GM19025 (cell line): Measurements from ENCODE around the gene CCDC192.

ENCODE experiments used
- ATAC-seq: cut with Tn5 transposase; IDR thresholded peaks from one replicate; pipeline ENCODE4 v1.9.1; 2021; ENCODE audit warnings: mild to moderate bottlenecking, low read depth, moderate library complexity; ENCODE audit not compliant: unreplicated experiment

Gene CCDC192

DNA sequence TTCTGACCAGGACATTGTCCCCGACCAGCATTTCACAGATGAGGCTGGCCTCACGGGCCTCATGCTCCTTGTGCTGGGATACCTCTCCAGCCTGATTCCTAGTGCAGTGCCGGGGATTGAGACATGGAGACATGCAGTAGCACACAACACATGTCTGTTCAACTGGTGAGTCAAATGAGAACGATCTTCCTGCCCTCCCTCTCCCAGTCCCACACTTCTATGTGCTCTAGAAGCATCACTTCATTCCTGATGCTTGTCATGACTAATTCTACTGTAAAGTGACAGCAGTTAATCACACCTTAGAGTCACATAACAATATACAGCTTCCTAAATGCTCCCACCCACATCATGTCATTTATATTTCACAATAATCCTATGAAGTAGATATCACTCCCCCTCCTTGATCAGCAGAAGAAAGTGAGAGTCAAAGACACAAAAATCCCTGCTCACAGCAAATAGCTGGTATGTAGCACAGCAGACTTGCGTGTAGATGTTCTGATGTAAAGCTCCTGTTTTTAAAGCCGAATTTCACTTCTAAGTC, 101.8 kb downstream of the CCDC192 start:
- ATAC-seq: no peak

DNA sequence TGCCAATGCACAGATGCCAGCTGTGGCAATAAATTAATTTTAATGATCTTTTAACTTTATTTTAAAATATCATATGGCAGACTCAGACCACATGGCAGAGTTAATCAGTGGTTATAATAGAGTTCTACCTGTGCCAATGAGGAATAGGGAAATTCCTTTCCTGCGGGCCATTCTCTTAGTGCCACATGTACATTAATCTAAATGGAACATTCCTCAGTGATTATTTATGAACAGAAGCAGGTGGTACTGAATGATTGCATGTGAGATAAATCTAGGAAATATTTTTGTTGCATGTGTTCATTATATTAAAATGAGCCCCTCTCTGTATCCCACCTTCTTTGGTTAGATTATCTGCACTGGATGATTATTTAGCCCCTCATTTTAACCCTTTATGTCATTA, 102.3 kb downstream of the CCDC192 start:
- no peak for ATAC-seq

DNA sequence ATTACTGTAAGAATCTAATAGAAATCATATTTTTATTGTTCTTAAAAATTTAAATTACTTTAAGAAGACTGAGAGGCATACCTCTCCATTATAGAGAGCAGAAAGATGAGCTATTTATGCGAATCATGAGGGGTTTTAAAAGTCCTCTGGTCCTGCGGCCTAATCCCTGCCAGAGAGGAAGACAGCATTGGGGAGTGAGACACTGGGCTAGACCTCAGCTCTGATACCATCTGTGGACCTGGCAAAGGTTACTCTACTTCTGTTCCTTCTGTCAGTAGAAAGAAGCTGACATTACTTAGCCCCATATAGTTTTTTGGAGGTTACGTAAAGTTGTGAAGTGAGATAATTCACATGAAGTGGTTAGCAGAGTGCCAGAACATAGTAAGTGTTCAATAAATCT, 103.6 kb downstream of the CCDC192 start:
- ATAC-seq: no peak

DNA sequence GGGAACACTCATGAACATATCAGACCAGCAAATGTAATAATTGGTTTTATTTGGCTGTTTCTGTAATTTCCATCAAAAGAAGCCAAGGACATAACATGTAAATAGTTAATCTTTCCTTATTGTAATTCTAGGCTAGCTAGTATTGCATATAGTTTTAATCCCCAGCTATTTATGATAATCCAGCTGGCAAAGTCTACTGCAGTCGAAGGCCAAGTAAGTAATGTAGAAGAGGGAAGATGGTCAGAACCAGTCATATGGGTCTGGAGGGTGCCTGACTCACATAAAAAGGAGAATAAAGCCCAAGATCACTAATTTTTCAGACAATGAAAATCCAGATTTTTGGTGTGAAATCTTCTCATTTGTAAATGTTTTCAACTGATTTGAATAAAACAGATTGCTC, 106.3 kb downstream of the CCDC192 start:
- no peak for ATAC-seq

DNA sequence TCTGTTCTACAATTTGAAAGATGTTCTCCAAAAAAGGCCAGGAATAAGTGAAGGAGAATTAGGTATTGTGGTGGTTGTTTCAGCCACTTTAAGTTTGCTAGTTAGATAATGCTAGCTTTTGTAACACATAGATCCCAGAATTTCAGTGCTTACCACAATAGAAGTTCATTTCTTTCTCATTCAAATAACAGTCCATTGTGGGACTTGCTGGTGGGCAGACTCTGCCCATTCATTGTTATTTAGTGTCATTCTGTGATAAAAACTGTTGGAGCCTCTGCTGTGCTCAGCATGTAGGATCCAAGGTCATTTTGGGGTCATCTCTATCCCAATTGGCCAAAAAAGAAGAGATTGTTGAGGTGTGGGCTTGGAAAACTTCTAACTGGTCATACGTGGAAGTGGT, 106.8 kb downstream of the CCDC192 start:
- no peak for ATAC-seq

DNA sequence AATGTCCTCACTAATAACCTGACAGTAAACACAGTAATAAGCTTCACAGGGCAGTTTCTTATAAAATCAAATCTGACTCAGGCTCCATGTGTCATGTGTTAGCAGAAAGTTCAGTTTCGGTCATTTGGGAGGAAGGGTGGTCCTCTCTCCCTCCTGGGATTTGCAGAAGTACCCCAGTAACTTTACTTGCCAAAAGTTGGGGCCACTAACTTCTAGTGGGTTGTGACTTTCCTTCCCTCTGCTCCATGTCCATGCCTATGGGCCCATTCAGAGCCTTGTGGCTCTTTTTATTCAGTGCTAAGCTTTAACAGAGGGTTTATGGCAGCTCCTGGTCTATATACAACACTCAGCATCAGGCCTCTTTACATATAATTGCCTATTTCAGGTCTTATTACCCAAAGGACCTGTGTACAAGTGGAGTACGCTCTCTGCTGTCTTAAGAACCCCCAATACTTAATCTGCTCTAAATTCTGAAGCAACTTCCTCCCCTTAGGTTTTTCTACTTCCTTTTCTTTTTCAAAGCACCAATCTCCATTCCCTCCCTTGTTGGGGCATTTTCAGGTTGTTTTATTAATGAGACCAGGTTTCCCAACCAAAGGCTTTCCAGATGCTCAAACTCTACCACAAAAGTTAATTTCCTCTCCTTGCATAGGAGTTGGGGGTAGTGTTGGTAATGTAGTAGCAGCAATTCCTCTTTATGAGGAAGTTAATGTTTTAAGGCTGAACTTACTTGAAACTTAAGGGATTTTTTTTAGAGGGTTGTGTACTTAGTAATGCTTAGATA, 107.7 kb downstream of the CCDC192 start:
- ATAC-seq: no peak

DNA sequence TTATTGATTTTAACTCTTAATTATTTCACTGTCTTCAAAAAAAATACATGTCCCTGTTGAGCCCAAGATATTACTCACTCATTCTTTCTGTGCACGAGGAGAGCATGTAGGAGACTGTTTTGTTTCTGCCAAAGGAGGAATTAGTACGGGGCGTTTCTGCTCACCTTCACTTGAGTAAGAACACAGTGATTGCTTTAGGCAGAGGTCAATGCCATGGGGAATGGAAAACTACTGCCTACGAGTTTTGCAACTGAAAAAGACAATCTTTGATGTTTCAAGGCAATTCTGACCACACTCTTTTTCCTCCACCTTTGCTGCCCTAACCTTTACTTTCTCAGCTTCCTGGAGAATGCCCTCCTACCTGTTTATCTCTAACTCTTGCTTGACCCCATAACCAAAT, 109.4 kb downstream of the CCDC192 start:
- ATAC-seq: no peak

DNA sequence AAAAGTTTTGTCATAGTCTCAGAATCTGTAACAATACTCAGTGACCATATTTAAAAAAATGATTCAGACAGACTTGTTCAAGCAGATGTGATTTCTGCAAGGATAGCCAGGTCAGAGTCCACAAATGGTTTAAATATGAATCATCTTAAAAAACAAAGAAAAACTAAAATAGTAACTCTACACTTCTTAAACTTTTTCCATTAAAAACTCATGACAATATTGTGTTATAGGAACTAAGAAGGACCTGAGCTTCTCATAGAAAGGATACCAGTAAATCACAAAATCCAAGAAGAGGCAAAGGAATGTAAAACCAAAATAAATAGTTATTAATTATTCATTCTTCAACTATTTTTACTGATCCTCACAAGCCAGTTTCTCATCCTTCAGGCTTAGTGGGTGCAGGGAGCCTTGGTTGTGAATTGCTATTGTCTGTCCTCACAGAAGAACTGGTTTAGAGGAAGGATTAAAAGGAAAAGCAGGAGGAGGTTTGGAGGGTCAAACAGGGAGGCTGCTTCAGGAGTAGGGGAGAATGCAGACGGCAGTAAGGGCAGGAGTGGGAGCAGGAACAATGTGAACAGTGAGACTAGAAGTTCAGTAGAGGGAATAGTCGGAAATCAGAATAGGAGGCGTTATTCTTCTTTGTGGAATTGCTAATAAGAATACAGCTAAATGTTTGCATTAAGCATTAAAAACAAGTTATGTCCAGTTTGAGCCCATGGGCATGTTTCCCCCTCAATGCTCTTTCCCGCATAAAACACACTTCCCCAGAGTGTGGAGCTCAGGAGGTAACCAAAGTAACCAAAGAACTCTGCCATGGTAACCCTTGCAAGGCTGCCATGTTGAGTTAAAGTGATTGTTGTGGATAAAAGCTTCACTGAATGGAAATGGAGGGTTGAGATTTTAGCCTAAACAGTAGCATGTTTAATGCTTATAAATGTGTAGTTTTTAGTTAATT, 110.7 kb downstream of the CCDC192 start:
- ATAC-seq: no peak

DNA sequence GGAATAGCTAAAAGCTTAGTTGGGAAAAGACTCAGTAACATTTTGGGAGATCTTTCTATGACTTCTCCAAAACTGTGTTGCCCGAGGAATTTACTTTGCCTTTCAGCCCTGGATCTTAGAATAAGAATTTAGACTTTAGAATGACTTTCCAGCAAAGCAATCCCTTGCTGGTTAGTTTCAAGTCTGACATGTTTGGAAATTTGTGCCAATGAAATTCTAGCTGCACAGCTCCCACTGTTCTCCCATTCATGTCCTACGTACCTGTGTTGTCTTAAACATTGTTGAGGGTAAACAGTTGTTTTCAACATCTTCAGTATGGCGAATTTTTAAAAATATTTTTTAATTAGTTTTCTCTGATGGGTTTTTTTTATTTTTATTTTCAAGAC, 111.4 kb downstream of the CCDC192 start:
- no peak for ATAC-seq

DNA sequence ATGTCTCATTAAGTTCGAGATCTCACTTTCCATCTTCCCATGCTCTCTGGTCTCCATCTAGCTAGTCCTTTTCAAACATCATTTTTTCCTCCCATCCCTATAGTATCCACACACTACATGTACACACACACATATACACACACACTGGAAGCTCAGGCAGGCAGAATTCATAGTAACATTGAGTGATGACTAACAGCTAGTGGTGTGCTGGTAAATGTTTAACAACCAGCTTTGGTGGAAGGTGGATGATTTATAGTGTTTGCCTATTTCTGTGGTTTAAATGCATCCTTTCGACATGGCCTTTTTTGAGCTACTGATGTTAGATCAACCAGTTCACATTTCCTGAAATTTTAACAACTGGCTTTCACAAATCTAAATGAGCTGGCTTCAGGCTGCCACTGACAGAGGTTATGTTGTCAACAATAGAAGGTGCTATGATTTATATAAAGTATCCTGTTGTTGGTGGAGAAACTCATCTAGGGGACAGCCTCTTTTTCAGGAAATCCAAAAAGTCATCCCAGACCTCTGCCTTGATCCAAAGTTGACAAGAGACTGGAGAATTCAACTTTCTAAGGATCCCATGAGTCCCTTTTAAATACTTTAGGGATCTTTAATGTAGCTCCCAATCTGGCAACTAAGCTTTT, 117.8 kb downstream of the CCDC192 start:
- ATAC-seq: peak; percentile 93

DNA sequence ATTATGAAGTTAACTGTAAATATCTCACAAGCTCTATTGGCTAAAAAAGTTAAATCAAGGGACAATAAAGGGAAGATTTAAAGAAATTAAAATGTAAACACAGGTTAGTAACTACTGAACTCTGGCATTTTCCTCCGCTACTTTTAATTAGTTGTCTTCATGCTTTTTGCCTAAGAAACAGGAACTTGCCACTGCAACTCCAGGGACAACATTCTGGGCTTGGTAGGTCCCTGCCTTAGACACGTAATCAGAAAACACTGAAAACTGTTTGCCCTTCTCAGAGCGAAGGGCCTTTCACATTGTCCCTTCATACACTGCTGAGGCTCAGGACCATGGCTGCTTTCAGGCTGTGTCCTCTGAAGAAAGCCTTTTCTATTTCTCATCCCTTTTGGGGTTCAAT, 118.7 kb downstream of the CCDC192 start:
- no peak for ATAC-seq

DNA sequence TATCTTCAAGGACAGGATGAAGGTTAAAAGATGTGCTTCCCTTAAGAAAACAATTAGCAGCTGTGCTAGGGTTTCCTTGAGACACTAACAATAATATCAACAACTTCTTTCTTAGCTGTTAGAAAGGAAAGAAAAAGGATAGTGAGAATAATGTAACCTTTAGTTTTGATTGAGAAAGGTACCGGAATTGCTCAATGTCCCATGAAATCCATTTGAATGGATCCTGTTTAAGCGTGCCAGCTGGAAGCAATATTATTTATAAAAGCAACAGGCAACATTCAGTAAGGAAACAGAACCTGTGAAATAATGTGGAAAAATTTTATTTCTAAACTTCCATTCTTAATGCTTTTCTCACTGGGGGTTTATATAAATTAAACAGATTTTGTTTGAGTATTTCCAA, 120.9 kb downstream of the CCDC192 start:
- no peak for ATAC-seq

DNA sequence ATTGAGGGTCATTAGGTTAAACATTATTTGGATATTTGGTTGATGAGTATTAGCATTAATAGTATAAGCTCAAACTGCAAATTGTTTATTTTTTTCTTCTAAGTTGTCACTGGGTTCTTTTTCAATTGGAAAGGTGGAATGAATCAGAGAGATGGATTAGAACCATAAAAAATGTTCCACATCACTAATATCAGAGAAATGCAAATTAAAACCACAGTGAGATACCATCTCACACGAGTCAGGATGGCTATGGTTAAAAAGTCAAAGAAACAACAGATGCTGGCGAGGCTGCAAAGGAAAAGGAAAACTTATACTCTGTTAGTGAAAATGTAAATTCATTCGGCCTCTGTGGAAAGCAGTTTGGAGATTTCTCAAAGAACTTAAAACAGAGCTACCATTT, 122.8 kb downstream of the CCDC192 start:
- ATAC-seq: no peak

DNA sequence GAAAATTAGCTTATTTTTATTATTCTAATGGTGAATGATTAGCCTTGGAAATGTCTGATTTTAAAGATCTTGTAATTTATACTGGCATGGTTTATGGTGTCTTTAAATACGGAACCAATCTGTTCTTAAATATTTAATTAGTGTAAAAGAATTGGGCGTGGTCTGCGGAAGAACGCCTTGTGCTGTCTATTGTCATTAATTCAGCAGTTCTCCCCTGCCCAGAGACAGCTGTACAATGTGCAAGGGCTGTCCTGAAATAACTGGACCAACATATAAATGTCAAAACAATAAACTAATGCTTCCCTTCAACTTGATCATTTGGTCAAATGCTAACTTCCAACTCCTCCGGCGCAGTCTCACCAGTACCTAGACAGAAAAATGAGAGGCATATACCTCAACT, 124.3 kb downstream of the CCDC192 start:
- no peak for ATAC-seq

DNA sequence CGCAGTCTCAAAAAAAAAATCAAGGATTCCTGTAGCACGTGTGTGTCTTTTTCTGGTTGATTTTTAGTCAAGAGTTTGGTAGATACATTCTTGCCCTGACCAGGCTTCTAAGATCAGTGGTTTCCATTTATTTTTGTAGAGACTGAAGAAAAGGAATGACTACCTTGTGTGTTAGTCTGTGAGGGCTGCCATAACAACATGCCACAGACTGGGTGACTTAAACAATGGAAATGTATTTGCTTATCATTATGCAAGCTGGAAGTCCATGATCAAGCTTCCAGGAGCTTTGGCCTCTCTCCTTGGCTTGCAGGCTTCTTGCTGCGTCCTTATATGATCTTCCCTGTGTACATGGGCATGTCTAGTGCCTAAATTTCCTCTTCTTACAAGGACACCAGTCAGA, 127.0 kb downstream of the CCDC192 start:
- ATAC-seq: no peak

DNA sequence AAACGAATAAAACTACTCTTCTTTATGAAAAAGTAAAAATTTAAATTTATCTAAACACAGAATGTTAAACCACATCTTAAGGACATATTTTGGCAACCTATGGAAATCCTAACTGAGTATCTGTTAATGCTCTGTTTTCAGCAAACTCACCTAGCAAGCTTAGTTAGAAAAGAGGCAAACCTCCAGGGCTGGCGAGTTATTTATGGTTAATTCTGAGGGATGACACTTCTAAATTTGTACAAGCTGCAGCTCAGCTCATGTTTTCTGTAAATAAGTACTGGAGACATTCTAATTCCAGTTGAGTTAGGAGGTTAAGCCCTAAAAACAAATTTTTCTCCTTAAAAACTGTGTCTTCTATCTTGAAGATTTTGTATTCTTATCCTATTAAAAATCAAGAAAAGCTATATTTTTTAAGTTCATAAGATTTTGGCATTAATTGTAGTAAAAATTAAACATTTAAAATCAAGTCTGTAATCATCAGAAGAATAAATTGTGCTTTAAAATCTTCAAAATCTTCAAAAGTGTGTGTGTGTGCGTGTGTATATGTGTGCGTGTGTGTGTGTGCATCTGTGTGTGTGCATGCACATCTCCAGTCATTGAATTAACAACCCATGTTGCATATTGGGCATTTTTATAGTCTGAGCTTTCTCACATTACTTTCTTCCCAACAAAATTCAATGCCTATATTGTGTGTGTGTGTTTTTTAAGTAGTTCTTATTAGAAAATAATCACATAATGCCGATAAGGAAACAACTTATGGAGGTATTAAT, 127.8 kb downstream of the CCDC192 start:
- no peak for ATAC-seq

DNA sequence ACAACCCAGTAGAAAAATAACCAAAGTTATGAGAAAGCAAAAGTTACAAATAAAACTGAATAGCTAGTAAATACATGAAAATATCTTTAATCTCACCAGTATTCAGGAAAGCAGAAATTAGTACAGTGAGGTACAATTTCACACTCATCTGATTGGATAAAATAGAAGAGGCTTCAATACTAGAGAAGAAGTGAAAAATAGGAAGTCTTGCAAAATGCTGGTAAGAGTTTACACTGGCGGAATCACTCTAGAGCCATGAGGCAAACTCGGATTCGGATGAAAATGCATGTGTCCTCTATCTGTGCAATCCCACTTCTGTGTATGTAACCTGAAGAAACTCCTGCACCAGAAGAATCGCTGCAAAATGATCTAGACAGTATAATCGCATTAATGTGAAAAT, 128.9 kb downstream of the CCDC192 start:
- ATAC-seq: no peak

DNA sequence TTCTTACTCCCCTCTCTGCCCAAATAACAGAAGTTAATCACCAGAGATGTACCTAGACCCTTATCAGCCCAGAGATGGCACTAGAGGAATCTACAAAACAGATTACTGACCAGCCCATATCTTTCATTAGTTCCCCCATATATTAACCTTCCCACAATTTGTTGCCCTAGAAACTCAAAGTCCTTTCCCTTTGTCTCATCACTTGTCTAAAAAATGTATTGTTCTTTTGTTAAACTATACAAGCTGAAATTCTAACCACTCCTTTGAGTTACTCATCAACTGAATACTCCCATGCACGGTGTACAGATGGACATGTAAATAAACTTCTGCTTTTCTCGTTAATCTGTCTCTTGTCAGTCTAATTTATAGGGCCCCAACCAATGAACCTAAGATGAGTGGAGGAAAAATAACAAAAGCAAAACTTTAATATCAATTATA, 130.9 kb downstream of the CCDC192 start:
- ATAC-seq: peak; percentile 58

DNA sequence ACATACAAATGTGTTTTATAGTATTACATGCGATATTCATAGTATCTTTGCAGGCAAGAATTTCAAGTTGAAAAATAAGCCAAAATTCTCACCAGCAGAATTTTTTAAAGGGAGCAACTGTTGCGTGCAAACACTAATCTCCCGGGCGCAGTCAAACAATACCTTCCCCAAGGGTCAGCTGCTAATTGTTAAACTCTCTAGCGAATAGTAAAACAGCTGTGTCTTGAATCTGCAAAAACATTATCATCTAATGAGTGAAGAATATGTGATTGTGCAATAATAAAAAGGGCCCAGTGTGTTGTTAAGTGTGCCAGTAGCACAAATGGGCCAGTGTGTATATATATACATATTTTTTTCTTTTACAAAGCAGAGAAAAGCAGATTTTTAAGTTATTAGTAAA, 131.4 kb downstream of the CCDC192 start:
- no peak for ATAC-seq

DNA sequence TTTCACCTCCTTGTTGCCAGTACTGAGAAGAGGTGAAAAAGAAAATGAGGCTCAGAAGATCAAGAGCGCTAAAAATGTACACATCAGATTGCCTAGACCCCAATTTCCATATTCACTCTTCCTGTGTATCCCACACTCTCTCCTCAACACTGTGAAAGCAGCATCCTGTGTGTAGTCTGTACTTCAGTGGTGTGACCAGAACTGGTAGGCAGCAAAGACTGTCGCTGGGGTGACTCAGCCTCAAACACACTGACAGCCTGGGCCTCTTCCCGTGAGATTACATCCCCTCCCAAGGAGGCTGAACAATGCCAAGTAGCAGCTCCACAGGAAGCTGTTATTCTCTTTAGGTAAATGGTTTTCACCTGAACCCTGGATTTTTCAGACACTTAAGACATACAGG, 135.5 kb downstream of the CCDC192 start:
- ATAC-seq: no peak
